Stomach (tissue), 9 donors: Measurements from ENCODE around the gene MRPS30. TPM values are rescaled to one million over a fixed set of nuclear protein-coding genes. Genes with fewer than 3 reads are reported as not detected.

ENCODE experiments used
- DNase-seq, 2 donors: peaks; one replicate each; pipeline versions ENCODE4 v3.0.0 to v3.0.0-alpha.2; 2013 to 2019
- H3K27ac ChIP-seq, 5 donors: fragments of 200-600 bp in 4 of 5; sonication (generic) in 4 of 5; one replicate each; pipeline ENCODE4 v1.5.1; 2013 to 2019; ENCODE audit warnings: mild to moderate bottlenecking in 1 of 5, moderate library complexity in 1 of 5
- H3K27me3 ChIP-seq, 3 donors: fragments of 200-600 bp; sonication (generic); one replicate each; pipeline ENCODE4 v1.5.1; 2017 to 2019; ENCODE audit warnings: mixed run types in 1 of 3
- H3K36me3 ChIP-seq, 4 donors: fragments of 200-600 bp; sonication (generic); 1 replicate in 3 of 4; 2 replicates in 1 of 4; pipeline ENCODE4 v1.5.1; 2016 to 2019
- H3K4me1 ChIP-seq, 4 donors: fragments of 200-600 bp; sonication (generic); one replicate each; pipeline ENCODE4 v1.5.1; 2016 to 2019
- H3K4me3 ChIP-seq, 4 donors: fragments of 200-600 bp; sonication (generic) in 3 of 4; one replicate each; pipeline ENCODE4 v1.5.1; 2016 to 2019; ENCODE audit warnings: mild to moderate bottlenecking in 1 of 4
- H3K9me3 ChIP-seq, 4 donors: fragments of 200-600 bp; sonication (generic); one replicate each; pipeline ENCODE4 v1.5.1; 2016 to 2019
- EP300 ChIP-seq: sonication (generic); formaldehyde crosslinking; IDR thresholded peaks from one replicate; pipeline ENCODE4 v1.6.1; 2017; ENCODE audit warnings: antibody characterized with exemption
- POLR2A ChIP-seq, 4 donors: fragments of 450-650 bp; IDR thresholded peaks; one replicate each; pipeline ENCODE4 v1.6.1; 2016; ENCODE audit warnings: antibody characterized with exemption in 4 of 4, control low read depth in 2 of 4, mild to moderate bottlenecking in 1 of 4, moderate library complexity in 1 of 4
- POLR2AphosphoS5 ChIP-seq, 3 donors: sonication (generic); formaldehyde crosslinking; IDR thresholded peaks; one replicate each; pipeline ENCODE4 v1.6.1; 2016; ENCODE audit warnings: antibody characterized with exemption in 3 of 3
- WGBS, 5 donors: extraction: QIAGEN DNeasy Blood & Tissue Kit in 3 of 5; methylation state at CpG; one replicate each; pipeline versions ENCODE4 v1.1.5 to v1.1.7; 2013 to 2018; 5-methylcytosine and 5-hydroxymethylcytosine counted together
- intact Hi-C: fragments of 100-400 bp; cut with DNase I; formaldehyde crosslinking; loops from one replicate; pipeline ENCODE4 v1.15.1; 2023; ENCODE audit warnings: low total_unique reads
- polyA plus RNA-seq, 3 donors: library from polyadenylated mRNA; stranded (reverse); fragments of 200-250 nt; gene quantifications; one replicate each; pipeline ENCODE4 v1.2.3, GENCODE V29; 2013
- total RNA-seq, 5 donors: library from RNA; depleted of rRNA; stranded (reverse); fragments of >200 nt; gene quantifications; one replicate each; pipeline versions ENCODE4 v1.1.0 to v1.2.3, GENCODE V29; 2014 to 2016
- TF ChIP-seq, protein P1 (sequence below), 7 experiments: fragments of 450-650 bp in 4 of 7; fragments of 200-600 bp in 3 of 7; sonication (generic) in 3 of 7; IDR thresholded peaks; one replicate each; pipeline ENCODE4 v1.5.1; 2016 to 2019; ENCODE audit warnings: antibody characterized with exemption in 7 of 7, control low read depth in 2 of 7, mild to moderate bottlenecking in 1 of 7
- donor health status: healthy with polysubstance abuse.
- donor health status: Bipolar disorder and iron deficiency.
- donor health status: healthy.

MRPS30 gene
- total and polyA plus RNA-seq, 8 donors, result 9.3 to 91.5 (median 31.2) TPM

DNA sequence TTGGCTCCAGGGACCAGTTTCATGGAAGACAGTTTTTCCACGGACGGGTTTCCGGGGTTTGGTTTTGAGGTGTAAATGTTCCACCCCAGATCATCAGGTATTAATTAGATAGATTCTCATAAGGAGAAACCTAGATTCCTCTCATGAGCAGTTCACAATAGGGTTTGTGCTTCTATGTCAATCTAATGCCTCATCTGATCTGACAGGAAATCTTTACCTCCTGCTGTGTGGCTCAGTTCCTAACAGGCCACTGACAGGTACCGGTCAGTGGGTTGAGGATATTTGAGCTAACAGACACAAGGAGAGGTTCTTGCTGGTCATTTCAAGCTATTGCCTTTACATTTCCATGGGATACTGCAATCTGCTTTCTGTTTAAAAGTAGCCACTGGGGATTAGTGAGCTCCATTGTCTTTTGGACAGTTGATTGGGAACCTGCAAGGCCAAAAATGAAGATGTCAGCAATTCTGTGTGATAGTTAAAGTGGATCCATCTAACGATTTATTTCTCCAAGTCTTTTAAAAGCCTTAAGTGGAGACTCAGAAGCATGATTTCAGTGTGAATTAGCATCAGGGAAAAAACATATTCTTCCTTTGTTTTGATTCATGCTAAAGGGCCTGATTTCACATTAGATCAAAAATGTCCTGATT lies 38.6 kb downstream of the MRPS30 start:
- H3K36me3 ChIP-seq, result no peaks in the 10 kb centered on the region
- H3K4me3 ChIP-seq, result no peak overlapping the region
- DNase-seq, result no peak
- TF ChIP-seq EP300, result no peak
- TF ChIP-seq, protein P1, sequence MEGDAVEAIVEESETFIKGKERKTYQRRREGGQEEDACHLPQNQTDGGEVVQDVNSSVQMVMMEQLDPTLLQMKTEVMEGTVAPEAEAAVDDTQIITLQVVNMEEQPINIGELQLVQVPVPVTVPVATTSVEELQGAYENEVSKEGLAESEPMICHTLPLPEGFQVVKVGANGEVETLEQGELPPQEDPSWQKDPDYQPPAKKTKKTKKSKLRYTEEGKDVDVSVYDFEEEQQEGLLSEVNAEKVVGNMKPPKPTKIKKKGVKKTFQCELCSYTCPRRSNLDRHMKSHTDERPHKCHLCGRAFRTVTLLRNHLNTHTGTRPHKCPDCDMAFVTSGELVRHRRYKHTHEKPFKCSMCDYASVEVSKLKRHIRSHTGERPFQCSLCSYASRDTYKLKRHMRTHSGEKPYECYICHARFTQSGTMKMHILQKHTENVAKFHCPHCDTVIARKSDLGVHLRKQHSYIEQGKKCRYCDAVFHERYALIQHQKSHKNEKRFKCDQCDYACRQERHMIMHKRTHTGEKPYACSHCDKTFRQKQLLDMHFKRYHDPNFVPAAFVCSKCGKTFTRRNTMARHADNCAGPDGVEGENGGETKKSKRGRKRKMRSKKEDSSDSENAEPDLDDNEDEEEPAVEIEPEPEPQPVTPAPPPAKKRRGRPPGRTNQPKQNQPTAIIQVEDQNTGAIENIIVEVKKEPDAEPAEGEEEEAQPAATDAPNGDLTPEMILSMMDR (IDR thresholded peaks at IDR 0.05), result no peak
- TF ChIP-seq POLR2A (IDR thresholded peaks at IDR 0.05), result no peak
- TF ChIP-seq POLR2AphosphoS5 (IDR thresholded peaks at IDR 0.05), result no peak
- intact Hi-C loops, result no loop called here
- WGBS, 5 donors, result 85 to 92% (median 87%) methylated on average over 5 of the region's 5 CpGs
- H3K27ac ChIP-seq, result no peak overlapping the region
- no peaks in the 10 kb centered on the region for H3K4me1 ChIP-seq
- no peaks in the 10 kb centered on the region for H3K27me3 ChIP-seq
- H3K9me3 ChIP-seq, result no peaks in the 10 kb centered on the region

DNA sequence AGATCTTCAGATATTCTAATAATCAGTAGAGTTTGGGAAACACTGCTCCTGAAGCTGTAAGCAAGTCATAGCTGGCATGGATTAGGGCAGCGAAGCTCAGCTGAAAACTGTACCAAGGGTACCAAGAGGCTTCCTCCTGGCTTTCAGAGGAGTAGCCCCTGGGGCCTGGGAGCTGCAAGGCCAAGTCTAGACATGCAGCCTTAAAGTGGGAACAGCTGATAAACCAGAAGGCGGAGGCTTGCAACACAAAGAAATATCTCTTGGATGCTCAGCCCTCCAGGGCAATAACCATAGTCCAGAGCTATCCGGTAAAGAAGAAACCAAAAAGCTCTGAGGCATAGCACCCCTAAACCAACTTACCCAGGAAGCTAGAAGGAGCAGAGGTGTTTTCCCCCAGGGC lies 51.5 kb downstream of the MRPS30 start:
- Histone ChIP-seq H3K4me3 (no peak overlapping the region), H3K27ac (no peak overlapping the region), H3K27me3 (no peaks in the 10 kb centered on the region), H3K36me3 (no peaks in the 10 kb centered on the region), H3K4me1 (no peaks in the 10 kb centered on the region), H3K9me3 (no peaks in the 10 kb centered on the region)
- WGBS, 5 donors, result 86 to 94% (median 89%) methylated on average over 3 of the region's 3 CpGs
- no peak for DNase-seq
- intact Hi-C loops, result no loop called here
- TF ChIP-seq POLR2AphosphoS5 (IDR thresholded peaks at IDR 0.05), result no peak
- TF ChIP-seq, protein P1 (IDR thresholded peaks at IDR 0.05), result no peak
- no peak for TF ChIP-seq EP300
- TF ChIP-seq POLR2A (IDR thresholded peaks at IDR 0.05), result no peak

DNA sequence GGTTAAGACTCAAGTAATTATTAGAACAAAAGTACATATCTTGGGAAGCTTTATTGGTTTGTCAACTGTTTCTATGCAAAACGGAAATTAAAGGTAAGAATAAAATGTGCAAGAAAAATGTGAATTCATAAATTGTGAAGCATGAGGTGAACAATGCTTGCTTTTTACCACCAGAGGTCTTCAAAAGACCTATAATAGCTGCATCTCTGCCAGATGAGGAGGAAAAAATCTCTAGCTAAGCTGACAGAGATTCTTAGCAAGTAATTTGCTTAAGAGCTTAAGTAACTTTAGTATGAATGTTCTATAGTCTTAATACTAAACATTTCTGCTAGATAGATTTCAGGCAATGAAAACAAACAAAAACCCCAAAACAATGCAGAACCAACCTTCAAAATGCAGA lies 54.1 kb downstream of the MRPS30 start:
- Histone ChIP-seq H3K9me3 (no peaks in the 10 kb centered on the region), H3K27ac (no peak overlapping the region), H3K4me1 (no peaks in the 10 kb centered on the region), H3K36me3 (no peaks in the 10 kb centered on the region), H3K27me3 (no peaks in the 10 kb centered on the region), H3K4me3 (no peak overlapping the region)
- intact Hi-C loops, result no loop called here
- peak in 1 of 2 donors; percentile 7 for DNase-seq
- 40 to 65% (median 48%) methylated on average over 1 of the region's 1 CpG for WGBS, 5 donors
- TF ChIP-seq, protein P1 (IDR thresholded peaks at IDR 0.05), result no peak
- no peak for TF ChIP-seq POLR2AphosphoS5 (IDR thresholded peaks at IDR 0.05)
- no peak for TF ChIP-seq EP300
- TF ChIP-seq POLR2A (IDR thresholded peaks at IDR 0.05), result no peak
